ENCODE measurements around the gene DPYSL4. TPM values are rescaled to one million over a fixed set of nuclear protein-coding genes. Genes with fewer than 3 reads are reported as not detected.

The DPYSL4 gene
- total and polyA plus RNA-seq, 12 donors, result 2.4 to 78.9 (median 30.6) TPM

DNA sequence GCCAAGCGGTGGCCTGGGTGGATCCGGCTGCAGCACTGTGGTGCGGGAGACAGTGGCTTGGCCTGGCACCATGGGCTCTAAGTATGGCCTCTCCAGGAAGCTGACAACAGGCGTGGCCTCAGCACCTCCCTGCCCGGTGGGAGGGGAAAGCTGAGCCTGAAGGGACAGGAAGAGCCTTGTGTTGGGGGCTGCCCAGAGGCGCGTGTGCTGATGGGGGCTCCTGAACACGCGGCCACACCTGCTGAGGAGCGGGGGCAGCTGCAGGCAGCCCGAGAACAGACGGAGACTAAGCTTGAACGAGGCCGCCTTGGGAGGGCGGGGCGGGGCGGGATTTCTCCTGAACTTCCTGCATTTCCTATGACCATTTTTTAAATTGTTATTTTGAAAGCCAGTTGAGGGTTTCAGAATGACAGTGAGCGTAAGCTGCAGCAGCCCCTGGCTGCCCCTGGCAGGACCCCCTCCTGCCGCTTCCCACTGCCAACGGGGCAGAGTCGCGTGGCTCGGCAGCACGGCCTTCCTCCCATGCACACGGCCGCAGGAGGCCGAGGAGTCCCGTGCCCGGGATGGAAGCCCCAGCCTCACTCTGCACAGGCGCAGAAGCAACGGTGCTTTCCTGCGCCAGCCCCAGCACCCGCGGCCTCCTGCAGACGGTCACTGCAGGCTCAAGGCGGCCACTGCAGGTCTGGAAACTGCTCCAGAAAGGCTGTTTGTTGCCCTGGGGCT is 43.2 kb downstream of the DPYSL4 start:
- ATAC-seq, result peak in 7 of 8 donors; percentile 32 to 77 (median 60)
- peak in 1 of 2 donors; percentile 43 for DNase-seq
- H3K36me3 ChIP-seq, result no peaks in the 10 kb centered on the region
- WGBS, 2 donors, result 60 to 73% methylated on average over 36 of the region's 36 CpGs
- TF ChIP-seq, protein P1, sequence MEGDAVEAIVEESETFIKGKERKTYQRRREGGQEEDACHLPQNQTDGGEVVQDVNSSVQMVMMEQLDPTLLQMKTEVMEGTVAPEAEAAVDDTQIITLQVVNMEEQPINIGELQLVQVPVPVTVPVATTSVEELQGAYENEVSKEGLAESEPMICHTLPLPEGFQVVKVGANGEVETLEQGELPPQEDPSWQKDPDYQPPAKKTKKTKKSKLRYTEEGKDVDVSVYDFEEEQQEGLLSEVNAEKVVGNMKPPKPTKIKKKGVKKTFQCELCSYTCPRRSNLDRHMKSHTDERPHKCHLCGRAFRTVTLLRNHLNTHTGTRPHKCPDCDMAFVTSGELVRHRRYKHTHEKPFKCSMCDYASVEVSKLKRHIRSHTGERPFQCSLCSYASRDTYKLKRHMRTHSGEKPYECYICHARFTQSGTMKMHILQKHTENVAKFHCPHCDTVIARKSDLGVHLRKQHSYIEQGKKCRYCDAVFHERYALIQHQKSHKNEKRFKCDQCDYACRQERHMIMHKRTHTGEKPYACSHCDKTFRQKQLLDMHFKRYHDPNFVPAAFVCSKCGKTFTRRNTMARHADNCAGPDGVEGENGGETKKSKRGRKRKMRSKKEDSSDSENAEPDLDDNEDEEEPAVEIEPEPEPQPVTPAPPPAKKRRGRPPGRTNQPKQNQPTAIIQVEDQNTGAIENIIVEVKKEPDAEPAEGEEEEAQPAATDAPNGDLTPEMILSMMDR (IDR thresholded peaks at IDR 0.05), result no peak
- peak overlapping the region in 7 of 10 donors; percentile 9 to 86 (median 45) for H3K27ac ChIP-seq
- H3K4me3 ChIP-seq, result peak overlapping the region in 9 of 10 donors; percentile 16 to 51 (median 41)
- peaks cover 0 to 52% (median 0%) of the 10 kb centered on the region in 9 donors for H3K4me1 ChIP-seq
- H3K9me3 ChIP-seq, result no peaks in the 10 kb centered on the region
- intact Hi-C loops (cut with DNase I), result loop anchor here in 5 of 10 donors (5.0 to 10.0 kb wide), 4 partner anchors 222 to 415 kb away; no protein-coding TSS in a partner anchor
- no peaks in the 10 kb centered on the region for H3K27me3 ChIP-seq

DNA sequence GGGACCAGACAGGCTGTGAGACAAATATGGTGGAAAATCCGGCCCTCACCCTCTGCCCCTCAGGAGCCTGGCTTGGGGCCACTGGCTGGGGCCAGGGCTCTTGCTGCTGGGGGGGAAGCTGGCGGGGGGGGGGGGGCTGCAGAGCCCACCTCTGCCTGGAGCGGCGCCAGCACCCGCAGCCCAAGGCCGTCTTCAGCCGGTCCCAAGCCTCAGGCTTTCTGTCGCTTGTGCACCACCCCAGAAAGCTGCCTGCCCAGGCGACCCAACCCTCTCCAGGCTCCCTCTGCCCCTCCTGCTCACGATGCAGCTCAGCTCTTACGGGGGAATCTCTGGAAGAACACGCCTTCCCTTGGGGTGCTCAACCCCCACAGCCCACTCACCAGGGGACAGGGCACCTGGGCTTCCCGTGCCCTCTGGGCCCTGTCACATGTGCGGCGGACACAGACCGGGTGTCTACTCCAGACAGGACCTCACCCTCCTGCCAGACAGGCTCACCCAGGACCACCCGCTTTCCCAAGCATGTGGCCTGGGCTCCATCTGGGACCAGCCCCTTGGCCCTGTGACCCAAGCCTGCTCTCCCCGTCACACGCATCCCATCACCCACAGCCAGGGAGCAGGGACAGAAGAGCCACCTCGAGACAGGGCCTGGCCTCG is 43.9 kb downstream of the DPYSL4 start:
- 84% methylated on average over 21 of the region's 21 CpGs for WGBS, 2 donors
- no peak for ATAC-seq
- H3K36me3 ChIP-seq, result no peaks in the 10 kb centered on the region

DNA sequence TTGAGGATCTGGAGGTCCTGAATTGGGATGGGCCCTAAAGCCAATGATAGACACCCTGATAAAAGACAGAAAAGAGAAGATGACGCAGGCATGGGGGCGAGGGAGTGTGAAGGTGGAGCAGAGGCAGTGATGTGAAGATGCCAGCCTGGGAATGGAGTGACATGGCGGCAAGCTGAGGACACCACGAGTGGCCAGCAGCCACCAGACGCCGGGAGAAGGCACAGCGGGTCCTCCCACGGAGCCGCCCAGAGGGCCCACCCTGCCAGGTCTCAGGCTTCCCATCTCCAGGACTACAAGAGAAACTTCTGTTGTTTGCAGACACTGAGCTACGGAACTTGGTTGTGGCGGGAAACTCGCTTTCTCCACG is 44.9 kb downstream of the DPYSL4 start:
- Histone ChIP-seq H3K27ac (no peak overlapping the region), H3K4me1 (peaks cover 0 to 39% (median 0%) of the 10 kb centered on the region in 9 donors), H3K36me3 (no peaks in the 10 kb centered on the region), H3K4me3 (no peak overlapping the region), H3K27me3 (no peaks in the 10 kb centered on the region), H3K9me3 (no peaks in the 10 kb centered on the region)
- no peak for DNase-seq
- WGBS, 2 donors, result 94 to 95% methylated on average over 13 of the region's 13 CpGs
- TF ChIP-seq, protein P1 (IDR thresholded peaks at IDR 0.05), result no peak
- intact Hi-C loops (cut with DNase I), result no loop called here
- ATAC-seq, result no peak

More for the DNA sequence above, 43.9 kb downstream of the DPYSL4 start:
- H3K4me1 ChIP-seq, result peaks cover 0 to 48% (median 0%) of the 10 kb centered on the region in 9 donors
- no peaks in the 10 kb centered on the region for H3K9me3 ChIP-seq
- intact Hi-C loops (cut with DNase I), result no loop called here
- peak overlapping the region in 5 of 10 donors; percentile 9 to 86 (median 25) for H3K27ac ChIP-seq
- no peaks in the 10 kb centered on the region for H3K27me3 ChIP-seq
- peak in 1 of 2 donors; percentile 12 for DNase-seq
- TF ChIP-seq, protein P1 (IDR thresholded peaks at IDR 0.05), result no peak
- H3K4me3 ChIP-seq, result peak overlapping the region in 7 of 10 donors; percentile 34 to 51 (median 43)

DNA sequence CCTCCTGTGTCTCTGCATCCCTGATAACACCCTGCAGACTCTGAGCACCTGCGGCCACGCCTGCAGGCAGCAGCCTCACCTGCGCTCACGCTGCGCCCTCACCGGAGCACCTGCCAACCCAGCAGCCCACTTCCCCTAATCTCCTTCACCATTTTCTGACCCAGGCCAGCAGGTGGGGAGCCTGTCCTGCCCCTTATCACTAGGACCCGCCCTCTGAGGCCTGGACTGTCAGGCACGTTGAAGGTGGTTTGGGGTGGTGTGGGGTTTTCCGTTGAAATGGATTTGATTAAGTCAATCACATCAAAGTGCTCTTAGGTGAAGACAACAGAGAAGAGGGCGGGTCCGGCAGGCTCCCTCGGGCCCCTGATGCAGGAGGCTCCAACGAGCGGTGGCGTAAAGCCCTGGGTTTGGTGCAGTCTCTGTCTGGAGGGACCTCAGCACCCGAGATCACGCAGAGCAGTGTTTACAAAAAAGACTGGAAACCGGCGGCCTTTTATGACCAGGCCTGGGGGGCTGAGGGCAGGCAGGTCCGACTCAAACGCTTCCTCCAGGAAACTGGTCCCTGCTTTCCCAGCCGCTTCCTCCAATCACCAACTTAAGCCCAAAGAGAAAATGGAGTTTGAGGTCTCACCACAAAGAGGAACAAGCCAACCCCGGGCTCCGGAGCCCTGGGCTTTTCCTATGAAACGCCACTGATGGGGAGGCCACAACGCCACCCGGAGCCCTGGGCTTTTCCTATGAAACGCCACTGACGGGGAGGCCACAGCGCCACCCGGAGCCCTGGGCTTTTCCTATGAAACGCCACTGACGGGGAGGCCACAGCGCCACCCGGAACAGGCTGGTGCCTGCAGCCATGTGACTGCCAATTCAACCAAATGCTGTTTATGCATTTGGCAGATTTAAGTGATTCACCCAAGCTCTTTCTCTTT is 45.5 kb downstream of the DPYSL4 start:
- Histone ChIP-seq H3K36me3 (no peaks in the 10 kb centered on the region), H3K27me3 (no peaks in the 10 kb centered on the region), H3K9me3 (no peaks in the 10 kb centered on the region), H3K4me1 (peaks cover 0 to 36% (median 0%) of the 10 kb centered on the region in 9 donors), H3K4me3 (no peak overlapping the region), H3K27ac (no peak overlapping the region)
- ATAC-seq (peak in 2 of 8 donors; percentile 9 to 12), DNase-seq (peak; percentile 36 to 40)
- intact Hi-C loops (cut with DNase I), result no loop called here
- 81 to 89% methylated on average over 35 of the region's 35 CpGs for WGBS, 2 donors
- TF ChIP-seq, protein P1 (IDR thresholded peaks at IDR 0.05), result peak in 1 of 9 donors; percentile 11
